HL-60 (cell line): ENCODE measurements around the gene SPATA3.

Experiments
- CTCF ChIP-seq: IDR thresholded peaks from one replicate; pipeline ENCODE4 v1.5.1; 2011; ENCODE audit warnings: low read length, control low read depth, inconsistent platforms; ENCODE audit not compliant: insufficient read depth
- GABPA ChIP-seq: IDR thresholded peaks from 2 replicates; pipeline ENCODE4 v1.6.1; 2012; ENCODE audit warnings: low read depth
- POLR2AphosphoS5 ChIP-seq: IDR thresholded peaks from 2 replicates; pipeline ENCODE4 v1.6.1; 2012; ENCODE audit warnings: low read depth
- REST ChIP-seq: IDR thresholded peaks from 2 replicates; pipeline ENCODE4 v1.6.1; 2012; ENCODE audit warnings: low read depth; ENCODE audit not compliant: insufficient replicate concordance
- SPI1 ChIP-seq: IDR thresholded peaks from 2 replicates; pipeline ENCODE4 v1.6.1; 2012; ENCODE audit warnings: low read depth, mild to moderate bottlenecking, borderline replicate concordance

- TF ChIP-seq CTCF (no peak), POLR2AphosphoS5 (no peak), REST (no peak), GABPA (no peak), SPI1 (no peak)
These were observed 13.5 kb downstream of the SPATA3 start for GRCh38 chr2:231009236-231009919.
